ENCODE results near the gene LBR. TPM values are rescaled to one million over a fixed set of nuclear protein-coding genes. Genes with fewer than 3 reads are reported as not detected.

Gene LBR
- total RNA-seq, 4 donors from 2014 or later, result 16.4 to 47.7 (median 22.5) TPM

DNA sequence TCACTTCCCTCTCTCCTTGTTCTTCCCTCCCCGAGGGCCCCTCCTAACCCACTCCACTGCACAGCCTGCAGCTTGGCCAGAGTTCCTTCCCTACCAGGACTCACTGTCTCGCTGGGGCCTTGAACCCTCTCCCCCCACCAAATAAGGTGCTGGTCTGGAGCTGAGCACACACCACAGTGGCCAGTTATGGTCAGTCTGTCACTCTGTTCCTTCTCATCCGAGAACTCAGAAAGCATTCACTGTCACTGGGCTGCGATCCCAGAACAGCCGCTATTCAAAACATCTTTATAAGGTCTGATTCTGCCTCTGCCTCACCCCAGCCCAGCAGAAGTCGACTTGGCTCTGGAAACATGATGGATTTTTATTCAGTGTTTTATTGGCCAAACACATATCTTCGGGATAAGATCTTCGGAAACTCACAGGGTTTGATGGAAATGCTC, 19.8 kb upstream of the LBR start:
- DNase-seq (ENCODE audit: low spot score in 2 of 2), result no peak
- TF ChIP-seq CTCF (IDR thresholded peaks at IDR 0.05) (no peak), POLR2A (IDR thresholded peaks at IDR 0.05) (no peak)
- intact Hi-C loops (cut with DNase I; ENCODE audit: low total_unique reads), result no loop called here
- 50 to 53% methylated on average over 8 of the region's 8 CpGs for WGBS, 2 donors
- H3K4me3 ChIP-seq (ENCODE audit: low read depth, poor library complexity, severe bottlenecking), result no peak overlapping the region

- WGBS, 2 donors, result 67 to 72% methylated on average over 9 of the region's 9 CpGs
- H3K4me3 ChIP-seq (ENCODE audit: low read depth, poor library complexity, severe bottlenecking), result no peak overlapping the region
- TF ChIP-seq CTCF (IDR thresholded peaks at IDR 0.05) (no peak), POLR2A (IDR thresholded peaks at IDR 0.05) (no peak)
- no peak for DNase-seq (ENCODE audit: low spot score in 2 of 2)
- intact Hi-C loops (cut with DNase I; ENCODE audit: low total_unique reads), result no loop called here
Observed at GRCh38 chr1:225446981-225447615, 19.3 kb upstream of the LBR start.

GRCh38 chr1:225446595-225446960, 18.7 kb upstream of the LBR start:
- DNase-seq (ENCODE audit: low spot score in 2 of 2), result peak in 1 of 2 donors; percentile 77
- no peak overlapping the region for H3K4me3 ChIP-seq (ENCODE audit: low read depth, poor library complexity, severe bottlenecking)
- intact Hi-C loops (cut with DNase I; ENCODE audit: low total_unique reads), result no loop called here
- no peak for TF ChIP-seq CTCF (IDR thresholded peaks at IDR 0.05)
- no peak for TF ChIP-seq POLR2A (IDR thresholded peaks at IDR 0.05)
- WGBS, 2 donors, result 59 to 78% methylated on average over 7 of the region's 7 CpGs

GRCh38 chr1:225445639-225446594, 18.1 kb upstream of the LBR start:
- TF ChIP-seq CTCF (IDR thresholded peaks at IDR 0.05) (no peak), POLR2A (IDR thresholded peaks at IDR 0.05) (no peak)
- H3K4me3 ChIP-seq (ENCODE audit: low read depth, poor library complexity, severe bottlenecking), result no peak overlapping the region
- peak in 1 of 2 donors; percentile 64 for DNase-seq (ENCODE audit: low spot score in 2 of 2)
- WGBS, 2 donors, result 48% methylated on average over 9 of the region's 9 CpGs
- intact Hi-C loops (cut with DNase I; ENCODE audit: low total_unique reads), result no loop called here

DNA sequence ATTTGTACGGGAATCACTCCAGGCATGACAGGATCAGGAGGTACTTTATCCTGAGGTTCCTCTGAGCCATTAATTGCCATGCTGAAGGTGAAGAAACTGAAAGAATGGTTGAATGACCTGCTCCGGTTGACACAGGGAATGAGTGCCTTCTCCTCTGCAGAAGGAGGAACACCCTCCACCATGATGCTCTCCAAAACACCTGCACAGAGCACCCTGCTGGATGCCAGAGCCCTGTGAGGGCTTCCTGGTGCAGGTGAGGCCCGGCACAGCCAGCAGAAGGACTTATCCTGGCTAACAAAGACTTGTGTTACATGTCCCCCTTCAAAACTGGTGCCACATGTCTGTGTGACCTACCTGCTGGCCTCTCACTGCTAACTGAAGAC, 14.3 kb upstream of the LBR start:
- TF ChIP-seq POLR2A (IDR thresholded peaks at IDR 0.05) (no peak), CTCF (IDR thresholded peaks at IDR 0.05) (no peak)
- no peak for DNase-seq (ENCODE audit: low spot score in 2 of 2)
- intact Hi-C loops (cut with DNase I; ENCODE audit: low total_unique reads), result no loop called here
- H3K4me3 ChIP-seq (ENCODE audit: low read depth, poor library complexity, severe bottlenecking), result no peak overlapping the region
- 84 to 87% methylated on average over 3 of the region's 3 CpGs for WGBS, 2 donors
